OCI-LY3 (cell line): ENCODE results near the gene QPCT.

Experiments
- EZH2phosphoT487 ChIP-seq: fragments of 200-600 bp; shearing (Covaris generic); IDR thresholded peaks from 2 replicates; pipeline ENCODE4 v1.6.1; 2018; ENCODE audit warnings: antibody characterized with exemption, mixed run types, low read depth
- TF ChIP-seq, protein P1 (sequence below): fragments of 200-600, 300-600 bp; sonication (generic); IDR thresholded peaks from 2 replicates; pipeline ENCODE4 v1.5.1; 2014; ENCODE audit warnings: antibody characterized with exemption, low read length, low read depth

DNA sequence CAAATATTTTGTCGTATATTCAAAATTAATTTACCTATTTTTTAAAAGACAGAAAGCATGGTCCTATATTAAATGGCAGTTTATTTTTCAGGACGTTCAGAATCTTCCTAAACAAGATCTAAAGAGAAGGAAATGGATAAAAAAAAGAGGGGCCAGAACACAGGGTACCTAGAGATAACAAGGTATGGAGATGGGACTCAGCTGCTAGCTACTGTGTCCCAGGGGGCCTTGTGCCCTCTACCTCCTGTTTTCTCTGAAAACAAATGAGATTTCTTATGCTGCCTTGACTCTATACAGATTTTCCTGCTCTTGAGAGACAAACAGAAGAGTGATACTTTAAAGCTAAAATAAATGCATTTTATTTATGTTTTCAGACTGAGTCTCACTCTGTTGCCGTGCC is 29.1 kb upstream of the QPCT start:
- TF ChIP-seq, protein P1, sequence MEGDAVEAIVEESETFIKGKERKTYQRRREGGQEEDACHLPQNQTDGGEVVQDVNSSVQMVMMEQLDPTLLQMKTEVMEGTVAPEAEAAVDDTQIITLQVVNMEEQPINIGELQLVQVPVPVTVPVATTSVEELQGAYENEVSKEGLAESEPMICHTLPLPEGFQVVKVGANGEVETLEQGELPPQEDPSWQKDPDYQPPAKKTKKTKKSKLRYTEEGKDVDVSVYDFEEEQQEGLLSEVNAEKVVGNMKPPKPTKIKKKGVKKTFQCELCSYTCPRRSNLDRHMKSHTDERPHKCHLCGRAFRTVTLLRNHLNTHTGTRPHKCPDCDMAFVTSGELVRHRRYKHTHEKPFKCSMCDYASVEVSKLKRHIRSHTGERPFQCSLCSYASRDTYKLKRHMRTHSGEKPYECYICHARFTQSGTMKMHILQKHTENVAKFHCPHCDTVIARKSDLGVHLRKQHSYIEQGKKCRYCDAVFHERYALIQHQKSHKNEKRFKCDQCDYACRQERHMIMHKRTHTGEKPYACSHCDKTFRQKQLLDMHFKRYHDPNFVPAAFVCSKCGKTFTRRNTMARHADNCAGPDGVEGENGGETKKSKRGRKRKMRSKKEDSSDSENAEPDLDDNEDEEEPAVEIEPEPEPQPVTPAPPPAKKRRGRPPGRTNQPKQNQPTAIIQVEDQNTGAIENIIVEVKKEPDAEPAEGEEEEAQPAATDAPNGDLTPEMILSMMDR: no peak
- no peak for TF ChIP-seq EZH2phosphoT487
